Vagina (tissue), 2 donors: ENCODE measurements around the gene PAQR5.

ENCODE experiments used
- CTCF ChIP-seq, 3 experiments: fragments of 450-650 bp in 2 of 3; fragments of 200-600 bp in 1 of 3; sonication (generic) in 1 of 3; IDR thresholded peaks; one replicate each; pipeline ENCODE4 v1.5.1; 2017 to 2019; ENCODE audit warnings: antibody characterized with exemption in 3 of 3, mild to moderate bottlenecking in 2 of 3, moderate library complexity in 2 of 3
- POLR2A ChIP-seq, 2 donors: fragments of 450-650 bp; IDR thresholded peaks; one replicate each; pipeline ENCODE4 v1.6.1; 2017; ENCODE audit warnings: antibody characterized with exemption in 2 of 2, mild to moderate bottlenecking in 2 of 2, moderate library complexity in 2 of 2
- POLR2AphosphoS5 ChIP-seq, 2 donors: sonication (generic); formaldehyde crosslinking; IDR thresholded peaks; one replicate each; pipeline ENCODE4 v1.9.0; 2017; ENCODE audit warnings: antibody characterized with exemption in 2 of 2, mild to moderate bottlenecking in 2 of 2, low read depth in 1 of 2; ENCODE audit not compliant: insufficient read depth in 1 of 2

- TF ChIP-seq CTCF (IDR thresholded peaks at IDR 0.05): no peak
- TF ChIP-seq POLR2AphosphoS5 (IDR thresholded peaks at IDR 0.05; ENCODE audit: insufficient read depth in 1 of 2, low read depth in 1 of 2): no peak
- TF ChIP-seq POLR2A (IDR thresholded peaks at IDR 0.05): no peak
Measured at GRCh38 chr15:69305204-69305931, 6.7 kb downstream of the PAQR5 start.
